A549 (cell line): ENCODE measurements around the gene SNX15.

ENCODE experiments used
- EP300 ChIP-seq, 2 experiments: fragments of >200 bp; sonication (Bioruptor Twin); formaldehyde crosslinking; IDR thresholded peaks; 2 replicates in 1 of 2; 3 replicates in 1 of 2; pipeline ENCODE4 v1.6.1; 2016 to 2017
- NR3C1 ChIP-seq: fragments of >200 bp; sonication (Bioruptor Twin); formaldehyde crosslinking; IDR thresholded peaks from 3 replicates; pipeline ENCODE4 v1.6.1; 2017
- POLR2A ChIP-seq: IDR thresholded peaks from 2 replicates; pipeline ENCODE4 v1.6.1; 2012; ENCODE audit warnings: mild to moderate bottlenecking, low read length
- RAD21 ChIP-seq, 2 experiments: fragments of >200 bp in 1 of 2; sonication (Bioruptor Twin) in 1 of 2; formaldehyde crosslinking in 1 of 2; IDR thresholded peaks in 1 of 2; conservative IDR thresholded peaks in 1 of 2; 2 replicates in 1 of 2; 3 replicates in 1 of 2; pipeline ENCODE4 v1.6.1; 2012 to 2018; ENCODE audit warnings: inconsistent platforms in 1 of 2
- TF ChIP-seq, protein P1 (sequence below): fragments of >200 bp; sonication (Bioruptor Twin); formaldehyde crosslinking; IDR thresholded peaks from 3 replicates; pipeline ENCODE4 v1.5.1; 2016

DNA sequence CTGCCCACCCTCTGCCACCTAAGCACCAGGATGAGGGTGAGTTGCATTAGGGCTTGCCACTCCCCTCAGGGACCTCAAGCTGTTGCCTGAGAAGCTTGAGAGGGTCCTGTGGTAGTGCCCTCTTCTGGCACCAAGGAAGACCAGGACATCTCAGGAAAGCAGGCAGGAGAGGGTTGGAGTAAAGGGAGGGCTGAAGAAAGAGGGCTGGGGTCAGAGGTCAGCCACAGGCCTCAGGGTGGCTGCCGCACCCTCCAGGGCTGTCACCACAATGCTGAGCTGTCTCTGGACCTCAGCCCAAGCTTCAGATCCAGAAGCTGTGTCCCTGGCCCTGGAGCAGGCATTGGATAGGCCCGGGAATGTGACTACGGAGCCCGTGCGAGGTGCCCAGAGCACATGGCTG, 17.8 kb downstream of the SNX15 start:
- TF ChIP-seq, protein P1, sequence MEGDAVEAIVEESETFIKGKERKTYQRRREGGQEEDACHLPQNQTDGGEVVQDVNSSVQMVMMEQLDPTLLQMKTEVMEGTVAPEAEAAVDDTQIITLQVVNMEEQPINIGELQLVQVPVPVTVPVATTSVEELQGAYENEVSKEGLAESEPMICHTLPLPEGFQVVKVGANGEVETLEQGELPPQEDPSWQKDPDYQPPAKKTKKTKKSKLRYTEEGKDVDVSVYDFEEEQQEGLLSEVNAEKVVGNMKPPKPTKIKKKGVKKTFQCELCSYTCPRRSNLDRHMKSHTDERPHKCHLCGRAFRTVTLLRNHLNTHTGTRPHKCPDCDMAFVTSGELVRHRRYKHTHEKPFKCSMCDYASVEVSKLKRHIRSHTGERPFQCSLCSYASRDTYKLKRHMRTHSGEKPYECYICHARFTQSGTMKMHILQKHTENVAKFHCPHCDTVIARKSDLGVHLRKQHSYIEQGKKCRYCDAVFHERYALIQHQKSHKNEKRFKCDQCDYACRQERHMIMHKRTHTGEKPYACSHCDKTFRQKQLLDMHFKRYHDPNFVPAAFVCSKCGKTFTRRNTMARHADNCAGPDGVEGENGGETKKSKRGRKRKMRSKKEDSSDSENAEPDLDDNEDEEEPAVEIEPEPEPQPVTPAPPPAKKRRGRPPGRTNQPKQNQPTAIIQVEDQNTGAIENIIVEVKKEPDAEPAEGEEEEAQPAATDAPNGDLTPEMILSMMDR = no peak
- TF ChIP-seq POLR2A = no peak
- no peak for TF ChIP-seq RAD21 (conservative IDR thresholded peaks at IDR 0.05 in 1 of 2, IDR thresholded peaks at IDR 0.05 in 1 of 2)
- TF ChIP-seq EP300 (IDR thresholded peaks at IDR 0.05) = no peak
- no peak for TF ChIP-seq NR3C1
